Measurements from ENCODE around the gene MYO3B.

Gene MYO3B

GRCh38 chr2:170563401-170563800 lies 385.5 kb downstream of the MYO3B start:
- no peak for TF ChIP-seq CTCF (IDR thresholded peaks at IDR 0.05)

- TF ChIP-seq CTCF (IDR thresholded peaks at IDR 0.05): no peak
Measured at GRCh38 chr2:170566138-170566537, 388.2 kb downstream of the MYO3B start.

- TF ChIP-seq CTCF (IDR thresholded peaks at IDR 0.05): no peak
Measured at GRCh38 chr2:170567429-170567828, 389.5 kb downstream of the MYO3B start.

GRCh38 chr2:170568511-170568910 lies 390.6 kb downstream of the MYO3B start:
- TF ChIP-seq CTCF (IDR thresholded peaks at IDR 0.05): no peak

GRCh38 chr2:170571612-170572011 lies 393.7 kb downstream of the MYO3B start:
- no peak for TF ChIP-seq CTCF (IDR thresholded peaks at IDR 0.05)

GRCh38 chr2:170573671-170574070 lies 395.7 kb downstream of the MYO3B start:
- TF ChIP-seq CTCF (IDR thresholded peaks at IDR 0.05): no peak

GRCh38 chr2:170576296-170576695 lies 398.3 kb downstream of the MYO3B start:
- TF ChIP-seq CTCF (IDR thresholded peaks at IDR 0.05): no peak

- TF ChIP-seq CTCF (IDR thresholded peaks at IDR 0.05): no peak
Measured at GRCh38 chr2:170577356-170577755, 399.4 kb downstream of the MYO3B start.
